SK-N-SH treated with all-trans-retinoic acid at 6 μM for 48 hours (cell line): ENCODE data around the gene EML1.

Experiments
- ATAC-seq: fragments of 200-7000 bp; cut with Tn5 transposase; 3 replicates; pipeline ENCODE4 v1.9.1; 2020; ENCODE audit warnings: mild to moderate bottlenecking, moderate library complexity
- ARNTL ChIP-seq: fragments of 450-650 bp; formaldehyde crosslinking; IDR thresholded peaks from 2 replicates; pipeline ENCODE4 v1.5.0; 2020; ENCODE audit warnings: low read depth, mild to moderate bottlenecking, moderate library complexity, borderline replicate concordance
- BACH2 ChIP-seq: fragments of 250-450 bp; sonication (Bioruptor Pico); IDR thresholded peaks from 2 replicates; pipeline ENCODE4 v1.9.0; 2021; ENCODE audit warnings: mild to moderate bottlenecking, borderline replicate concordance
- CREB5 ChIP-seq: fragments of 250-450 bp; sonication (Bioruptor Pico); IDR thresholded peaks from 2 replicates; pipeline ENCODE4 v1.5.1; 2020; ENCODE audit warnings: low read depth, mild to moderate bottlenecking, moderate library complexity
- CSDC2 ChIP-seq: fragments of 250-450 bp; sonication (Bioruptor Pico); IDR thresholded peaks from 2 replicates; pipeline ENCODE4 v1.5.0; 2020; ENCODE audit warnings: mild to moderate bottlenecking, moderate library complexity
- ESRRG ChIP-seq: fragments of 250-450 bp; sonication (Bioruptor Pico); IDR thresholded peaks from 2 replicates; pipeline ENCODE4 v1.6.1; 2021; ENCODE audit warnings: mild to moderate bottlenecking
- GLIS3 ChIP-seq: fragments of 250-450 bp; sonication (Bioruptor Pico); IDR thresholded peaks from 2 replicates; pipeline ENCODE4 v1.5.0; 2020; ENCODE audit warnings: mild to moderate bottlenecking, moderate library complexity
- ISL1 ChIP-seq: fragments of 250-450 bp; sonication (Bioruptor Pico); IDR thresholded peaks from 2 replicates; pipeline ENCODE4 v2.1.2; 2022; ENCODE audit warnings: mild to moderate bottlenecking, moderate library complexity
- OSR1 ChIP-seq: fragments of 250-450 bp; sonication (Bioruptor Pico); IDR thresholded peaks from 2 replicates; pipeline ENCODE4 v1.8.0; 2022; ENCODE audit warnings: moderate library complexity, mild to moderate bottlenecking, inconsistent platforms
- PATZ1 ChIP-seq: fragments of 250-450 bp; sonication (Bioruptor Pico); IDR thresholded peaks from 2 replicates; pipeline ENCODE4 v1.8.0; 2020; ENCODE audit warnings: mild to moderate bottlenecking, moderate library complexity, borderline replicate concordance
- POU6F1 ChIP-seq: fragments of 250-450 bp; sonication (Bioruptor Pico); IDR thresholded peaks from 2 replicates; pipeline ENCODE4 v1.8.0; 2021; ENCODE audit warnings: low read depth, mild to moderate bottlenecking, moderate library complexity, borderline replicate concordance
- PPARA ChIP-seq: fragments of 250-450 bp; sonication (Bioruptor Pico); IDR thresholded peaks from 2 replicates; pipeline ENCODE4 v1.5.0; 2020; ENCODE audit warnings: mild to moderate bottlenecking, borderline replicate concordance
- SNAI2 ChIP-seq: fragments of 250-450 bp; sonication (Bioruptor Pico); IDR thresholded peaks from 2 replicates; pipeline ENCODE4 v1.5.0; 2020; ENCODE audit warnings: mild to moderate bottlenecking, moderate library complexity
- TCF4 ChIP-seq: fragments of 250-450 bp; sonication (Bioruptor Pico); IDR thresholded peaks from 2 replicates; pipeline ENCODE4 v1.8.0; 2021; ENCODE audit warnings: mild to moderate bottlenecking, moderate library complexity, borderline replicate concordance
- TSHZ2 ChIP-seq: fragments of 250-450 bp; sonication (Bioruptor Pico); IDR thresholded peaks from 2 replicates; pipeline ENCODE4 v1.5.0; 2020; ENCODE audit warnings: mild to moderate bottlenecking, moderate library complexity
- ZC3H10 ChIP-seq: fragments of 250-450 bp; sonication (Bioruptor Pico); IDR thresholded peaks from 2 replicates; pipeline ENCODE4 v1.5.1; 2021; ENCODE audit warnings: mild to moderate bottlenecking, moderate library complexity
- ZFP3 ChIP-seq: fragments of 250-450 bp; sonication (Bioruptor Pico); IDR thresholded peaks from 2 replicates; pipeline ENCODE4 v1.5.0; 2020; ENCODE audit warnings: mild to moderate bottlenecking, moderate library complexity
- ZFP30 ChIP-seq: fragments of 450-650 bp; formaldehyde crosslinking; IDR thresholded peaks from 2 replicates; pipeline ENCODE4 v1.5.0; 2022; ENCODE audit warnings: mild to moderate bottlenecking, moderate library complexity
- ZNF565 ChIP-seq: fragments of 450-650 bp; formaldehyde crosslinking; conservative IDR thresholded peaks from 2 replicates; pipeline ENCODE4 v1.5.0; 2020; ENCODE audit warnings: low read depth, mild to moderate bottlenecking, moderate library complexity
- ZNF70 ChIP-seq: fragments of 450-650 bp; formaldehyde crosslinking; IDR thresholded peaks from 2 replicates; pipeline ENCODE4 v1.5.0; 2020; ENCODE audit warnings: mild to moderate bottlenecking, moderate library complexity
- ZNF8 ChIP-seq: fragments of 450-650 bp; formaldehyde crosslinking; IDR thresholded peaks from 2 replicates; pipeline ENCODE4 v1.5.0; 2020; ENCODE audit warnings: mild to moderate bottlenecking, moderate library complexity

EML1 gene

GRCh38 chr14:99745307-99745951 is 47.8 kb upstream of the EML1 start:
- TF ChIP-seq ARNTL (CRISPR knock-in tag) (no peak), CSDC2 (no peak), POU6F1 (CRISPR knock-in tag) (no peak), ZFP3 (CRISPR knock-in tag) (no peak), ZNF8 (CRISPR knock-in tag) (no peak), ISL1 (CRISPR knock-in tag) (no peak), PPARA (CRISPR knock-in tag) (no peak), TSHZ2 (CRISPR knock-in tag) (no peak), BACH2 (no peak), ZNF565 (CRISPR knock-in tag) (no peak), ZFP30 (no peak)
- no peak for ATAC-seq

- TF ChIP-seq SNAI2 (no peak), CREB5 (no peak), TCF4 (CRISPR knock-in tag) (no peak), ZFP3 (CRISPR knock-in tag) (no peak), OSR1 (CRISPR knock-in tag) (no peak), ZFP30 (no peak), PATZ1 (CRISPR knock-in tag) (no peak), TSHZ2 (CRISPR knock-in tag) (no peak), GLIS3 (CRISPR knock-in tag) (no peak), ZNF8 (CRISPR knock-in tag) (no peak), ARNTL (CRISPR knock-in tag) (no peak), PPARA (CRISPR knock-in tag) (no peak), CSDC2 (no peak), ZC3H10 (CRISPR knock-in tag) (no peak), BACH2 (no peak), ESRRG (CRISPR knock-in tag) (no peak), ISL1 (CRISPR knock-in tag) (no peak), ZNF70 (CRISPR knock-in tag) (no peak)
- no peak for ATAC-seq
Measured at GRCh38 chr14:99747167-99747566, 46.0 kb upstream of the EML1 start.
